A204.1 (cell line): ENCODE data around the gene RTL1.

Experiments used
- FAIRE-seq: peaks from 2 replicates; lab custom pipeline; 2012; peaks lifted over from hg19 to GRCh38; lab: Jason Lieb, UNC

RTL1 gene

DNA sequence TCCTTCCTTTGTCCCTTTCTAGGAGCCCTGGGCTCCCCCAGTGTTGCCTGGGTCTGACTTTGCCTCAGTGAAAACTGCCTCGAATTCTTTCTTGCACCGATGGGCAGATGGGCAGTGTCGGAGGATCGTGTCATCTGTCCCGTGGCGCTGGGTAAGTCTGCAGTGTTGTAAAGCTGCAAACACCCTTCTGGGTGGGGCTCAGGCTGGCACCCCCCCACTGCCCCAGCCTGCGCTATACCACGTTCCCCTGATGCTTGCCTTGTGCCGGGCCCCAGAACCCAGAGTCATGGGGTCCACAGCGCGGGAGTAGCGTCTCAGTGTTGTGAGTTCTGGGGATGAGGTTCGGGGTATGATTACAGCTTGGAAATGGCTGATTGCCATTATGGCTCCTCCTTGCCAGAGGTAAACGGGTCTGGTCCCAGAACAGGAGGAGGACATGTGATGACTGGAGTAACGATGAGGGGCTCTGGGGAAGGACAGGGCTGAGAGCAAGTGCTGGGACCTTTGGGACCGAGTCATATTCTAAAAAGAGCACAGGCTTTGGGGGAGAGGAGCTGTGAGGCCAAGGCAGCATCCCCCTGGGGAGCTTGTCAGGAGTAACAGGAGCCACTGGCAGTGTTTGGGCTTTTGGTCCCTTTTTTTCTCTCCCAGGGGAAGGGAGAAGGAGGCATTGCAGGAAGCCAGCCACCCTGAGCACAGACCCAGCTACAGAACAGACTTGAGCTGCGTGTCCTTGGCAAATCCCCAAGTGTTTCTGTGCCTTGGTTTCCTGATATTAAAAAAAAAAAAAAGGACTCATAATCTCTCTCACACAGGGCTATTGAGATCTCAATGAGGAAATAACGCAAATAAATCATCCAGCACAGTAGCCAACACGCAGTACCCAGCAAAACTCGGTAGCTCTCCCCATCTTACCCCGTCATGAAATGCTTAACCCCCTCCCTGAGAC lies 4.3 kb downstream of the RTL1 start:
- no peak for FAIRE-seq

- FAIRE-seq: no peak
Observed at GRCh38 chr14:100898465-100898864, 5.1 kb downstream of the RTL1 start.

GRCh38 chr14:100896369-100897060 lies 7.0 kb downstream of the RTL1 start:
- no peak for FAIRE-seq

DNA sequence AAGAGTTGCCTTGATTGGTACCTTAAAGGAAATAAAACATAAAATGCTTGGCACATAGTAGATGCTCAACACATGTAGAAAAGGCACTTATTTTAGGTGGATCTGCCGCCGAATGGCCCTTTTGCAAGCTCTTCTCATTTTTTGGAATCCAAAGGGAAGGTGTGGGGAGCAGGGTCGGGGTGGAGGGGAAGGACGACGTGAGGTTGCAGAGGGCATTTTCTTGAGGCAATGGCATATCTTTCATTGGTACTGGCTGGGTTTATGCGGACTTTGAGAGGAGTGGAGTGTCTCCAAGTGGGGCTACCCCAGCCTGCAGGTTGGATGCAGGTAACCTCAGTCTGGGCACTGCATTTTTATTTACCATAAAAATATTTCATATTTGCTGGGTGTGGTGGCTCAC lies 8.1 kb downstream of the RTL1 start:
- no peak for FAIRE-seq

DNA sequence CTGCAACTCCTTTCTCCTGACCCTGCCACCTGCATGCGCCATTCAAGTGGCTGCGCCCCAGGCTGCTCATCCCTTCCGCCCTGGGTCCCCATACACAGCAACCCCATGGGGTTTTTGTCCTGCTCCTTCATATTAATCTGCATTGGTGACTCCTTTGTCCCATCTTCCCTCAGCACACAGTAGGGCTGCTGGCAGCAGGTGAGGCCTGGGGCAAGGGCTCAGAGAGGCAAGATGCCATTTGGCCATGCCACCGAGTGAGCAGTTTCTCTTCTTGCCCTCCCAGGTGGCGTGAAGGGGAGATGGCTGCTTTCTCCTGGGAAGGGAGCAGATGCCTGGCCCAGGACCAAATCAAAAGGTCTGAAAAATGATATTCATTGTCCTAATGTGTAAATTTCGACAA lies 9.1 kb downstream of the RTL1 start:
- FAIRE-seq: no peak

GRCh38 chr14:100893760-100894159 lies 9.8 kb downstream of the RTL1 start:
- FAIRE-seq: no peak

DNA sequence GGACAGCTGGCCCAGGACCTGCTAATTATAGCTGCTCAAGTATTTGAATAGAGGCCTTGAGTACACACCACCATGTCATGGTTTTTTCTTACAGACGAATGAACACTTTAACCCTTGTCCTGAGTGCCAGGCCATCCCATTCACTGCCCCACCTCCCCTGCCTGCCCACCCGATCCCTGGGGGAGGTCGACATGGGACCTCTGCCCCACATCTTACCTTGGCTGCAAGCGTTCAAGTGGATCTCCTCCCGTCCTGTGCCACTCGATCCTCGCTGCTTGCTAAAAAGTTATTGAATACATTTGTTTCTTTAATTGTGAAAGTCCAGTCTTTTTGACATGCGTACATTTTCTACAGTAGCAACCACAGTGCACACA lies 10.3 kb downstream of the RTL1 start:
- no peak for FAIRE-seq

DNA sequence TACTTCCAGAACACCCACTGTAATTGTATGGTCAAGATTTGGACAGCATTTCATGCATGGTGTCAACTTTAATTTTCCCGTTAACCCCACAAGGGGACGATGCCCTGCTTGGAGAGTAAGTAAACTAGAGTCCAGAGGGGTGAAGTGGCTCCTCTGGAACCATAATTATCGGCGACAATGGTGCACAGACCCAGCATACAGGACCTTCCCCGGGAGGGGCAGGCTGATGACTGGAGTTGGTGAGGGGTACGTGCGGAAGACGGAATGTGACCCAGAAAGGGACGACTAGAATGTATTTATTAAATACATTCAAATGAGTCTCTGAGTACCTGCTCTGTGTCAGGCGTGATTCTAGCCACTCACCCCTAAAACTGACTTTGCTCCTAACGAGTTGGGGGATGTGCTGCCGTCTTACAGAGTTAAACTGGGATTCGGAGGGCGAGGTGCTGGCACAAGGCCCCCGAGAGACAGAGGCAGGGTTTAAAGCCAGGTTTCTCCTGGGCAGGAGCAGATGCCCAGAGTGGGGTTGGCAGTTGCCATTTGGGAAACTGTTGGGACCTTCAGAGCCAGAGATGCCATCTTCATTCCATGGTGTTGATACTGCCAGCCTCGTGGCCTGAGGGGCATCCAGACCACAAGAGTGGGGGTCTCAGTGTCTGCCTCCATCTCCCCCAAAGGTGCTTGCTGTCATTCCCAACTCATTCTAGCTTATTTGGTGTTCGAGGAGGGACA lies 10.9 kb downstream of the RTL1 start:
- no peak for FAIRE-seq

DNA sequence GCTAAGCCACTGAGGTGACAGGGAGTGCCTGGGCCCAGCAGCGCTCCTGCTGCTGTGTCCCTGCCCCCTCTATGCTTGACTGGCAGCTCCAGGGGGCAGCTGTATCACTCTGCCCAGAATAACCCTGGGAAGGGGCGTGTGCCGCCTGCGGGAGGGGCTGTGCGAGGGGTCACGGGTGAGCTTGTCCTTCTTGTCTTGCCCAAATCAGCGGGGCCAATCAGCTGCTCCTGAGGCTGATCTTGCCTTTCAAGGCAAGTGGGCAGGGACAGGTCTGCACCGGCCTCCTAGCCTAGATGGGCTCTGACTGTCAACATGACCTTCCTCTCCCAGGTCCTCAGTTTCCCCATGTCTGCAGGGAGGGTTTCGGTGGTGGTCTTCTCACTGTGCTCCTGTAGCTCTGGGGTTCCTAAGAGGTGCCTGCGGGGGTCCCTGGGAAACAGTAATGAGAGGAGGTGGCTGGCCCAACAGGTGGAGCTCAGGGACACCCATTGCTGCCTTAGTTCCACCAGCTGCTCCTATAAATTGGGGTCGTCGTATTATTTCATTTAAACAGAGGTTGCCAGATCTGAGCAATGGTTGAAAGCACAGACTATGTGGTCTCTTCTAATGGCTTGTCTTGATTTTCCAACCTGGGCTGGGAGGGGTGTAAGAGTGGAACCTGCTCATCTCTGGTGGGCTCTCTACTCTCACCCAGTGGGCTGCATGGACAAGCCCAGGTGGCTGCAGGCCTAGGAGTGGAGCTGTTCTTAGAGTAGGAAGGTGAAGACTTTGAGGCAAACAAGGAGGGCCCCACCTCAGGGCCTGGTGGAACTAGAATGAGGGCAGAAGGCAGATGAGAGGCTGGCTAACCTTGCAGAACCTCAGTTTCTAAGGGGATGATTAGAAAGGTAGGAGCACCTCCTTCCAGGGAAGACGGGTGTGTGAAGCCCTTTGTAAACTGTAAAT lies 11.7 kb downstream of the RTL1 start:
- FAIRE-seq: no peak

DNA sequence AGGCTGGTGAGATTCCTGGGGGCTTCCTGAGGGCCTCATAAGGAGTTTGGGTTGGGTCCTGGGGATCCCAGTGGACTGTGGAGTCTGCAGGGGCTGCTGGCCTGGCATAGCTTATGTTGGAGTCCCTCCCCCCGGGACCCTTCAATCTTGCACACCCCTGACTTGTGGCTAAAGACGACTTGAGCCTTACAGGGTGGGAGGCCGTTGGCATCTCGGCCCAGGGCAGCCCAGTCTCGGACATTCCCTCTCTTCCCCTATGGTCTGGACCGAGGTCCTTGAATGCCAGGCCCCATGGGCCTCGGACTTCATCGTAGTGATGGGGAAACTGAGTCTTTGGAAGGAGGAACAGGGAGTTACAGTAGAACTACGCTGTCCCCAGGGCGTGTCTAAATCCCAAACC lies 12.5 kb downstream of the RTL1 start:
- FAIRE-seq: no peak

DNA sequence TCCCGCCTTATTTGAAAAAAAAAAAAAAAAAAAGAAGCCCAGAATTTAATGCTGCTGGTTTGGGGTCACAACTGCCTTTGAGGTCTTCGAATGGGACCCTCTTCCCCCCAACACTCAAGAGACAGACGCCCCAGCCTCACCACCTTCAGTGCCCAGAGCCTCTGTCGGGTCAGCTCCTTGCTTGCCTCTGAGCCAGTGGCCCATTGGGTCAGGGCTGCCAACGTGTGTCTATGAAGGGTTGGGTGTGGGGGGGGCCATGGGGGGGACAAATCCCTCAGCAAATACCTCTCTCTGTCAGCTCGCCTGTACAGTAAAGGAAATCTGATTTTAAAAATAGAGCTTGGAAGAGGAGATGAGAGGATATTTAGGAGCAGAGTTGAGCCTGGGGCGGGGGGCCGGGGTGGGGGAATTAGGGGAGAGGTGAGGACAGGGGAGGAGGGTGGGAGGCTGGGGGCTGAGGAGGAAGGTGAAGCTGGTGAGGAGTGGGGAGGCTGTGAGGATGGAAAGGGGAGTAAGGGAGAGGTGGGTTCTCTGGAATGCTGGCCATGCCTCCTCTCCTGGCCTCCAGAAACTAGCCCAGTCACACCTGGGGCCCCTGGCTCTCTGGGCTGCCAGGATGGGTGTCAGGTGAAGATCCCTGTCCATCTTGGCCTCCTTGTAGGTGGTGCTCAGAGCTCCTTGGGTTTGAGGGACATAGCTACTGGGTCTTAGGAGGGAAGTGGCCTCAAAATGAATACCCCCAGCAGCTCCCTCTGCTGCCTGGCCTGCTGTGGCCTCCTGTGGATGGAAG lies 13.3 kb downstream of the RTL1 start:
- no peak for FAIRE-seq

DNA sequence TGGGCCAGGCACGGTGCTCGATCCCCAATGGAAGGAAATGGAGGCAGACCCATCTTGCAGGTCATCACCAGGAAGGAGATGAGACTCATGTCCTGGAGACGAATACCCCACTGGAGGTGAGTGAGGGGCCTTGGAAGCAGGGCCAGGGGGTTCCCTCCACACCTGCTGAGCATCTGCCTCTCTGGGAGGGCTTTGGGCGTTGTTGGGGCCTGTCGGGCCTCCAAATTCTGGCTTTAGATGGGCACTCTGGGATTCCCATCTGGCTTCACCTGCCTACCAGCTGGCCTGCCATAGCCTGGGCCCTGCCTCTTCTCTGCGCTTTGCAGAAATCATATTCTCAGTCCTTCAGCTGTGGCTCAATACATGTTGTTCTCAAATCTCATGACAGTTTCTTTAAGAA lies 13.9 kb downstream of the RTL1 start:
- FAIRE-seq: no peak

DNA sequence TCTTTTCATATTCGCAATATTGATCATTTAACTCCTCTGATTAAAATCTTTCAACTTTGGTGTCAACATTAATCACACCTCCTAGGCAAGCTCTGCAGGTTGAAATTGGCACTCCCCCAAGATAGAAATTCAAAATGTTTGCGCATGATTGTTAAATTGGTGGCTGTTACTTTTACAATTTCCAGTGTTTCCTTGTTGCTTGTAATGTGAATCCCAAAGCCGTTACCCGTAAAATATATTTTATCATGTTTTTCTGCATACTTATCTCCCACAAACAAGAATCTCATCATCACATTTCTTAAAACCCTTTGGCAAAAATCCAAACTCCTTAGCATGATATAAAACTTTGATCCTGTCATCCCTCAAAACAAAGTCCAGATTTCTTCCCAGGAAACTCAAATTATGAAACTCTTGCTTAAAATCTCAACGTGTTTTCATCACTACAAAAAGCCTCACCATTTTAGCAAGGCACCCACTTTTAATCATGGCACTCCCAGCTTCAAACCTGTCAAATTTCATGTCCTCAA lies 14.7 kb downstream of the RTL1 start:
- FAIRE-seq: no peak

DNA sequence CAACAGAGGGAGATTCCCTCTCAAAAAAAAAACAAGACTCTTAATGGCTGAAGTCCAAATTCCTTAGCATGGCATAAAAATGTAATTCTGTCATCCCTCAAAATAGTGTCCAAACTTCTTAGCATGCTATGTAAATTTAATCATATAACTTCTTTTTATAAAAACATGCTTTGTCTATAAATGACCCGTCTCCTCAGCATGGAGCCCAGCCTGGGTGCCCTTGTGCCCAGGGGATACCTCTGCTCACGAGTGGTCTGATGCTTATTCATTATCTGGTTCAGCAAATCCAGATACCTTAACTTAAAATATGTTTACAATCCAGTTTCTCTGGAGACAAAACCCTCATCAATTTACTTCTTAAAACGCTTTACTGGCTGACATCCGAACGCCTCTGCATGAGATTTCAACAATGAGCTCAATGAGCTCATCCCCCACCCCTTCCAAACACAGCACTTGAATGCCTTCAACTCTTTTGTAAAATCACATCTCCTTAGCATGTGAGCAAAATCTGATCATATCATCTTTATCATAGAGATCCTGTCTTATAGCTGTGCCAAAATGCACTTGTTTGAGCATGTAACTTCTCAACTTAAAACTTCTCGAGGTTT lies 15.7 kb downstream of the RTL1 start:
- FAIRE-seq: no peak

GRCh38 chr14:100885617-100886016 lies 17.9 kb downstream of the RTL1 start:
- no peak for FAIRE-seq

GRCh38 chr14:100885196-100885595 lies 18.3 kb downstream of the RTL1 start:
- FAIRE-seq: no peak

GRCh38 chr14:100884456-100884855 lies 19.1 kb downstream of the RTL1 start:
- FAIRE-seq: no peak

GRCh38 chr14:100883789-100884101 lies 19.8 kb downstream of the RTL1 start:
- FAIRE-seq: no peak

GRCh38 chr14:100882991-100883788 lies 20.3 kb downstream of the RTL1 start:
- FAIRE-seq: no peak
